Right atrium auricular region (tissue), 2 donors: ENCODE measurements around the gene SLC39A9. TPM values are rescaled to one million over a fixed set of nuclear protein-coding genes. Genes with fewer than 3 reads are reported as not detected.

Experiments
- DNase-seq: peaks from one replicate; pipeline ENCODE4 v3.0.0-alpha.2; 2019; ENCODE audit warnings: low spot score
- H3K27ac ChIP-seq, 2 donors: fragments of 200-600 bp; sonication (generic); 1 replicate in 1 of 2; 2 replicates in 1 of 2; pipeline ENCODE4 v1.5.1; 2016 to 2019
- H3K27me3 ChIP-seq, 2 donors: fragments of 200-600 bp; sonication (generic); one replicate each; pipeline versions ENCODE4 v1.5.1 to v1.6.0; 2017 to 2019
- H3K36me3 ChIP-seq: fragments of 200-600 bp; sonication (generic); one replicate; pipeline ENCODE4 v1.5.1; 2016
- H3K4me1 ChIP-seq, 2 donors: fragments of 200-600 bp; sonication (generic); one replicate each; pipeline versions ENCODE4 v1.5.1 to v1.6.0; 2017 to 2019
- H3K4me3 ChIP-seq, 2 donors: fragments of 200-600 bp; sonication (generic); 1 replicate in 1 of 2; 2 replicates in 1 of 2; pipeline ENCODE4 v1.5.1; 2017 to 2019; ENCODE audit warnings: mild to moderate bottlenecking in 1 of 2, moderate library complexity in 1 of 2
- H3K9me3 ChIP-seq, 2 donors: fragments of 200-600 bp; sonication (generic); one replicate each; pipeline ENCODE4 v1.5.1; 2019
- total RNA-seq, 2 donors: library from RNA; depleted of rRNA; stranded (reverse); fragments of >200 nt; gene quantifications; one replicate each; pipeline ENCODE4 v1.1.0, GENCODE V29; 2016
- TF ChIP-seq, protein P1 (sequence below), 2 donors: fragments of 200-600 bp; sonication (generic); IDR thresholded peaks; one replicate each; pipeline ENCODE4 v1.5.1; 2019; ENCODE audit warnings: antibody characterized with exemption in 2 of 2

SLC39A9 gene
- total RNA-seq, 2 donors from 2014 or later = 29.3 to 37.5 TPM

DNA sequence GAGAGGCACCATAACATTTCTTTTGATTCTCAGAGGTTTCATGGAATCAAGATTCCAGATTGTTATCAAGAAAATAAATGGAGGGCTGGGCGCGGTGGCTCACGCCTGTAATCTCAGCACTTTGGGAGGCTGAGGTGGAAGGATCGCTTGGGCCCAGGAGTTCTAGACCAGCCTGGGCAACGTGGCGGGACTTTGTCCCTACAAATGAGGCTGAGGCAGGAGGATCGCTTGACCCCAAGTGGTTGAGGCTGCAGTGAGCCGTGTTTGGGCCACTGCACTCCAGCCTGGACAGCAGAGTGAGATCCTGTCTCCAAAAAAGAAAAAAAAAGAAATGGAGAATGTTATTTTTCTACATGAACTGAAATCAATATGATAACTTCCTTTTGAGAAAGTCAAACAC is 1.3 kb downstream of the SLC39A9 start:
- H3K4me1 ChIP-seq = peaks cover 0 to 48% of the 10 kb centered on the region in 2 donors
- TF ChIP-seq, protein P1, sequence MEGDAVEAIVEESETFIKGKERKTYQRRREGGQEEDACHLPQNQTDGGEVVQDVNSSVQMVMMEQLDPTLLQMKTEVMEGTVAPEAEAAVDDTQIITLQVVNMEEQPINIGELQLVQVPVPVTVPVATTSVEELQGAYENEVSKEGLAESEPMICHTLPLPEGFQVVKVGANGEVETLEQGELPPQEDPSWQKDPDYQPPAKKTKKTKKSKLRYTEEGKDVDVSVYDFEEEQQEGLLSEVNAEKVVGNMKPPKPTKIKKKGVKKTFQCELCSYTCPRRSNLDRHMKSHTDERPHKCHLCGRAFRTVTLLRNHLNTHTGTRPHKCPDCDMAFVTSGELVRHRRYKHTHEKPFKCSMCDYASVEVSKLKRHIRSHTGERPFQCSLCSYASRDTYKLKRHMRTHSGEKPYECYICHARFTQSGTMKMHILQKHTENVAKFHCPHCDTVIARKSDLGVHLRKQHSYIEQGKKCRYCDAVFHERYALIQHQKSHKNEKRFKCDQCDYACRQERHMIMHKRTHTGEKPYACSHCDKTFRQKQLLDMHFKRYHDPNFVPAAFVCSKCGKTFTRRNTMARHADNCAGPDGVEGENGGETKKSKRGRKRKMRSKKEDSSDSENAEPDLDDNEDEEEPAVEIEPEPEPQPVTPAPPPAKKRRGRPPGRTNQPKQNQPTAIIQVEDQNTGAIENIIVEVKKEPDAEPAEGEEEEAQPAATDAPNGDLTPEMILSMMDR (IDR thresholded peaks at IDR 0.05) = no peak

DNA sequence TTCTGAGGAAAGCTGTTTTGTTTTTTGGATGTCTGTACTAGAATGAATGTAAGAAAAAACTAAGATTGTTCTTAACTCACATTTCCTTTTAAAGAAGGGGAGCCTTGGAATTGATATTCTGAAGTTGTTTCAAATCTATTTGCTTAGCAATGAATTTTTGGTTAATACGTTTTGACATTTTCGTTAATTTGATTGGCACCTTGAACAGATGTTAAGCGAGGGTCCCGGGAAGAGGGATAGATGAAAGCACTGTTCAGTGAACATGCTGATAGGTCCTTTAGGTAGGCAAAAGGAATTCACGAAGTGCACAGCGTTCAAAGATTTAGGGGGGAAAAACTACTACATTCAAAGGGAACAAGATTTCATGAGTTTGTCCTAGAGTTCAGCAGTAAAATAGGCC is 1.7 kb downstream of the SLC39A9 start:
- no peaks in the 10 kb centered on the region for H3K9me3 ChIP-seq
- H3K4me1 ChIP-seq = peaks cover 0 to 48% of the 10 kb centered on the region in 2 donors
- no peaks in the 10 kb centered on the region for H3K27me3 ChIP-seq
- no peak overlapping the region for H3K27ac ChIP-seq
- no peak for DNase-seq
- peaks cover under 1% of the 10 kb centered on the region for H3K36me3 ChIP-seq
- TF ChIP-seq, protein P1 (IDR thresholded peaks at IDR 0.05) = no peak
- H3K4me3 ChIP-seq = peak overlapping the region in 1 of 2 donors; percentile 93

More for the DNA sequence above, 1.3 kb downstream of the SLC39A9 start:
- Histone ChIP-seq H3K36me3 (peaks cover 4% of the 10 kb centered on the region), H3K4me3 (peak overlapping the region; percentile 93 to 98), H3K27me3 (no peaks in the 10 kb centered on the region), H3K9me3 (no peaks in the 10 kb centered on the region), H3K27ac (no peak overlapping the region)
- no peak for DNase-seq

DNA sequence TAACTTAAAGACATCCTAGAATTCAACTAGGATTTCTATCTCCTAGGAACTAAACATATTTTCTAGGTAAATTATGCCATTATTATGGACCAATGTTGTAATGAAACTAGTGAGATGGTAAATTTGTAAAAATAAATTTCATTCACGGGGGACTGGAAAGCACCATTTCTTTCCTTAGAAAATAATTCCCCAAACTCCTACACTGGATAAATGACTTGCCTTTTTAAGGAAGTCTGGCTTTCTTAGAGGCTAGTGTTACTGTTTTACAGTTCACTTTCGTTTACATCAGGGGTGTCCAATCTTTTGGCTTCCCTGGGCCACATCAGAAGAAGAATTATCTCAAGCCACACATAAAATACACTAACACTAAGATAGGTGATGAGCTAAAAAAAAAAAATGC is 3.3 kb downstream of the SLC39A9 start:
- Histone ChIP-seq H3K4me3 (no peak overlapping the region), H3K36me3 (no peaks in the 10 kb centered on the region), H3K27me3 (no peaks in the 10 kb centered on the region), H3K9me3 (no peaks in the 10 kb centered on the region), H3K4me1 (peaks cover 0 to 46% of the 10 kb centered on the region in 2 donors), H3K27ac (no peak overlapping the region)
- TF ChIP-seq, protein P1 (IDR thresholded peaks at IDR 0.05) = no peak
- DNase-seq = no peak

DNA sequence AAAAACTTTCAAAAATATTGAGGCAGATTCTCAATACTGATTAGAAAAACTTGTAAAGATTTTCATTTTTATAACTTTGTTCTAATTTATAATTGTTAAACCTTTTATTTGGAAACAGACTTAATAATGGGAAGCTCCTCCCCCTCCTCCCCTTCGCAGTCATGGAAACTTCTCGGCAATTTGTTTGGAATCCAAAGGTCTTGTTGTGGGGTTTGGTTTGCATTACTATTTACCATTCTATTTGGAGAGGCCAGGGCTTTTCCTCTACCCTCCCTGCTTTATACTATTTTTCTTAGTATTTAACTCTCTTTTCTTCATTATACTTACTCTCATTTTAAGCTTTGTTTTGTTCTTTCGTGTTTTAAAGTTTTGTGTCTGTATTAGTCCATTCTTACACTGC is 6.0 kb downstream of the SLC39A9 start:
- Histone ChIP-seq H3K36me3 (no peaks in the 10 kb centered on the region), H3K27me3 (no peaks in the 10 kb centered on the region), H3K9me3 (no peaks in the 10 kb centered on the region), H3K4me1 (peaks cover 0 to 32% of the 10 kb centered on the region in 2 donors), H3K4me3 (no peak overlapping the region), H3K27ac (no peak overlapping the region)
- TF ChIP-seq, protein P1 (IDR thresholded peaks at IDR 0.05) = no peak
- no peak for DNase-seq

DNA sequence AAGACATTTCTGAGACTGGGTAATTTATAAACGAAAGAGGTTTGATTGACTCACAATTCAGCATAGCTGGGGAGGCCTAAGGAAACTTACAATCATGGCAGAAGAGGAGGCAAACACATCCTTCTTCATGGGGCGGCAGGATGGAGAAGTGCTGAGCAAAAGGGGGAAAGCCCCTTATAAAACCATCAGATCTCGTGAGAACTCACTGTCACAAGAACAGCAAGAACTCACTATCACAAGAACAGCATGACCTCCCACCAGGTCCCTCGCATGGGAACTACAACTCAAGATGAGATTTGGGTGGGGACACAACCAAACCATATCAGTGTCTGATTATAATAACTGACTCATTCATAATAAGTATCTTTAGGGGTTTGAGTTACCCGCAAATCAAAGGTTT is 6.4 kb downstream of the SLC39A9 start:
- H3K9me3 ChIP-seq = no peaks in the 10 kb centered on the region
- no peaks in the 10 kb centered on the region for H3K36me3 ChIP-seq
- H3K27me3 ChIP-seq = no peaks in the 10 kb centered on the region
- no peak overlapping the region for H3K4me3 ChIP-seq
- peaks cover 0 to 28% of the 10 kb centered on the region in 2 donors for H3K4me1 ChIP-seq
- no peak overlapping the region for H3K27ac ChIP-seq
- DNase-seq = no peak
- TF ChIP-seq, protein P1 (IDR thresholded peaks at IDR 0.05) = no peak

DNA sequence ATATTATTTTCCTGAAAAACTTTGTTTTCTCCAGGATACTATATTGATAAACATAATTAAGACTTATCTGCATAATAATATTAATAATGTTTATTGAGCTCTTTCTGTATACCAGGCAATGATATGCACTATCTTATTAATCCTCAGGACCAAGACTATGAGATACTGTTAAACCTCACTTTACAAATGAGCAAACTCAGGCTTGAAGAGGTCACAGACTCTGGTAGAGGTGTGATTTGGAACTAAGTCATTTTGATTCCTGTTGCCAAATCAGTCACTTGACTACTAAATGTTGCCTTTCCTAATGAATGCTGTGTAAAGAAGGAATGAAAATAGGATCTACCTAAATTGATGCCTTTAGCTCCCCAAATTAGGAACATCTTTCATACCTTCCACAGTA is 7.3 kb downstream of the SLC39A9 start:
- H3K27ac ChIP-seq = no peak overlapping the region
- no peaks in the 10 kb centered on the region for H3K36me3 ChIP-seq
- peaks cover 0 to 19% of the 10 kb centered on the region in 2 donors for H3K4me1 ChIP-seq
- H3K4me3 ChIP-seq = no peak overlapping the region
- TF ChIP-seq, protein P1 (IDR thresholded peaks at IDR 0.05) = no peak
- DNase-seq = no peak
- no peaks in the 10 kb centered on the region for H3K27me3 ChIP-seq
- no peaks in the 10 kb centered on the region for H3K9me3 ChIP-seq
